Esophagus muscularis mucosa (tissue), 4 donors: ENCODE results near the gene ALKBH4. TPM values are rescaled to one million over a fixed set of nuclear protein-coding genes. Genes with fewer than 3 reads are reported as not detected.
A peak's percentile ranks its signal among the peaks of the same experiment; 100 is the strongest.
"Not testable (repeated sequence)": the region's sequence is repeated elsewhere in the genome, so short reads cannot be mapped to it uniquely, and the experiment has no call there.

Experiments
- DNase-seq: peaks from one replicate; pipeline ENCODE4 v3.0.0-alpha.2; 2017; ENCODE audit errors: extremely low spot score
- H3K27ac ChIP-seq, 4 donors: fragments of 200-600 bp; sonication (generic); replicated peaks in 1 of 4; 1 replicate in 3 of 4; 2 replicates in 1 of 4; pipeline ENCODE4 v1.5.1; 2016 to 2019; ENCODE audit warnings: mild to moderate bottlenecking in 1 of 4
- H3K27me3 ChIP-seq, 4 donors: fragments of 200-600 bp; sonication (generic); one replicate each; pipeline versions ENCODE4 v1.5.1 to v1.6.0; 2016 to 2019
- H3K36me3 ChIP-seq, 4 donors: fragments of 200-600 bp; sonication (generic); one replicate each; pipeline ENCODE4 v1.5.1; 2016 to 2019
- H3K4me1 ChIP-seq, 4 donors: fragments of 200-600 bp; sonication (generic); one replicate each; pipeline ENCODE4 v1.5.1; 2016 to 2019
- H3K4me3 ChIP-seq, 4 donors: fragments of 200-600 bp; sonication (generic); 1 replicate in 2 of 4; 2 replicates in 2 of 4; pipeline ENCODE4 v1.5.1; 2016 to 2019; ENCODE audit warnings: mild to moderate bottlenecking in 4 of 4, moderate library complexity in 1 of 4
- H3K9me3 ChIP-seq, 4 donors: fragments of 200-600 bp; sonication (generic); 1 replicate in 3 of 4; 2 replicates in 1 of 4; pipeline ENCODE4 v1.5.1; 2016 to 2019
- EP300 ChIP-seq: sonication (generic); formaldehyde crosslinking; IDR thresholded peaks from one replicate; pipeline ENCODE4 v1.6.1; 2017; ENCODE audit warnings: antibody characterized with exemption
- POLR2A ChIP-seq: fragments of 450-650 bp; IDR thresholded peaks from one replicate; pipeline ENCODE4 v1.6.1; 2017; ENCODE audit warnings: antibody characterized with exemption, moderate library complexity, mild to moderate bottlenecking, low read depth
- POLR2AphosphoS5 ChIP-seq, 2 donors: sonication (generic); formaldehyde crosslinking; IDR thresholded peaks; one replicate each; pipeline ENCODE4 v1.6.1; 2017; ENCODE audit warnings: antibody characterized with exemption in 2 of 2
- WGBS: methylation state at CpG from one replicate; pipeline ENCODE4 v1.1.5; 2018; 5-methylcytosine and 5-hydroxymethylcytosine counted together
- intact Hi-C: fragments of 100-400 bp; cut with DNase I; formaldehyde crosslinking; loops from one replicate; pipeline ENCODE4 v1.15.1; 2023
- total RNA-seq, 4 donors: library from RNA; depleted of rRNA; stranded (reverse); fragments of >200 nt; gene quantifications; one replicate each; pipeline versions ENCODE4 v1.1.0 to v1.2.1, GENCODE V29; 2016
- TF ChIP-seq, protein P1 (sequence below), 3 experiments: fragments of 200-600 bp in 2 of 3; fragments of 450-650 bp in 1 of 3; sonication (generic) in 2 of 3; IDR thresholded peaks; one replicate each; pipeline ENCODE4 v1.5.1; 2017 to 2019; ENCODE audit warnings: antibody characterized with exemption in 3 of 3, mild to moderate bottlenecking in 2 of 3, moderate library complexity in 1 of 3

ALKBH4 gene, protein sequence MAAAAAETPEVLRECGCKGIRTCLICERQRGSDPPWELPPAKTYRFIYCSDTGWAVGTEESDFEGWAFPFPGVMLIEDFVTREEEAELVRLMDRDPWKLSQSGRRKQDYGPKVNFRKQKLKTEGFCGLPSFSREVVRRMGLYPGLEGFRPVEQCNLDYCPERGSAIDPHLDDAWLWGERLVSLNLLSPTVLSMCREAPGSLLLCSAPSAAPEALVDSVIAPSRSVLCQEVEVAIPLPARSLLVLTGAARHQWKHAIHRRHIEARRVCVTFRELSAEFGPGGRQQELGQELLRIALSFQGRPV
- 10 to 100 TPM in 3 of 4 donors, 1 to 10 TPM in 1; 8.3 to 19.4 (median 16.0) TPM for total RNA-seq

DNA sequence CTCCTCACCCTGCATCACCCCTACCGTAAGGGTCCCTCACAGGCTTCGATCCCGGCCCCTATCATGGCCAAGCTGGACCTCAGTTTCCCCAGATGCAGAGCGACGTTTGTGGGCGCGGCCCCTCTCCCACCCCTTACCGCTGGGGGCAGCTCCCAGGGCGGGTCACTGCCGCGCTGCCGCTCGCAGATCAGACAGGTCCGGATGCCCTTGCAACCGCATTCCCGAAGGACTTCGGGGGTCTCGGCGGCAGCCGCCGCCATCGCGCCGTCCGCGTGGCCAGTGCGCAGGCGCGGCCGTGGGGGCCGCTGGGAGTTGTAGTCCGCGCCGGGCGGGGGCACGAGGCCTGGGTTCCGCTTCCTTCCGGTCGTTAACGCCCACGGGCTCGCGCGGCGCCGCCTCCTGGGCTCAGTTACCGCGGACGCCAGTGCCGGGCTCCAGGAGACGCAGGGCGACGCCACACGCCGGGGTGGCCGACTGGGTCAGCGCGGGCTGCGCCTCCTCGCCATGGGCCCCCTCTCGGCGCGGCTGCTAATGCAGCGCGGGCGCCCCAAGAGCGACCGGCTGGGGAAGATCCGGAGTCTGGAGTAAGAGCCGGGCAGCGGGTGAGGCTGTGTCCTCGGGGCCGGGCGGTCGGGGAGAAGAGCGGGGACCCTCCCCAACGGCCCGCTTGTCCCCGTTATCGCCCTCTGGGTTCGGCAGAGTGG lies at the start of gene ALKBH4, which contains the start of gene LRWD1:
ALKBH4 (minus strand) TSS at position 287 of the 704 bp plus-strand sequence; CDS start at position 260, 27 bp downstream.
LRWD1 (plus strand) TSS at position 408 of the 704 bp plus-strand sequence; CDS start at position 505, 97 bp downstream.
- WGBS, result 0% methylated on average over 7 of the region's 81 CpGs
- no peaks in the 10 kb centered on the region for H3K27me3 ChIP-seq
- TF ChIP-seq, protein P1, sequence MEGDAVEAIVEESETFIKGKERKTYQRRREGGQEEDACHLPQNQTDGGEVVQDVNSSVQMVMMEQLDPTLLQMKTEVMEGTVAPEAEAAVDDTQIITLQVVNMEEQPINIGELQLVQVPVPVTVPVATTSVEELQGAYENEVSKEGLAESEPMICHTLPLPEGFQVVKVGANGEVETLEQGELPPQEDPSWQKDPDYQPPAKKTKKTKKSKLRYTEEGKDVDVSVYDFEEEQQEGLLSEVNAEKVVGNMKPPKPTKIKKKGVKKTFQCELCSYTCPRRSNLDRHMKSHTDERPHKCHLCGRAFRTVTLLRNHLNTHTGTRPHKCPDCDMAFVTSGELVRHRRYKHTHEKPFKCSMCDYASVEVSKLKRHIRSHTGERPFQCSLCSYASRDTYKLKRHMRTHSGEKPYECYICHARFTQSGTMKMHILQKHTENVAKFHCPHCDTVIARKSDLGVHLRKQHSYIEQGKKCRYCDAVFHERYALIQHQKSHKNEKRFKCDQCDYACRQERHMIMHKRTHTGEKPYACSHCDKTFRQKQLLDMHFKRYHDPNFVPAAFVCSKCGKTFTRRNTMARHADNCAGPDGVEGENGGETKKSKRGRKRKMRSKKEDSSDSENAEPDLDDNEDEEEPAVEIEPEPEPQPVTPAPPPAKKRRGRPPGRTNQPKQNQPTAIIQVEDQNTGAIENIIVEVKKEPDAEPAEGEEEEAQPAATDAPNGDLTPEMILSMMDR (IDR thresholded peaks at IDR 0.05), result peak; percentile 14 to 54 (median 21)
- no peak for TF ChIP-seq EP300
- TF ChIP-seq POLR2AphosphoS5 (IDR thresholded peaks at IDR 0.05), result peak; percentile 80 to 86
- no peak for TF ChIP-seq POLR2A
- H3K27ac ChIP-seq, result peak within 1 kb of the TSS; percentile 78 to 84 (median 81)
- H3K4me1 ChIP-seq, result peaks cover 16 to 54% (median 38%) of the 10 kb centered on the region in 4 donors
- H3K4me3 ChIP-seq, result peak within 1 kb of the TSS; percentile 89 to 98 (median 96)
- peaks cover 0 to 28% (median 22%) of the 10 kb centered on the region in 4 donors for H3K36me3 ChIP-seq
- H3K9me3 ChIP-seq, result no peaks in the 10 kb centered on the region
- peak; percentile 97 for DNase-seq
- intact Hi-C loops, result no loop called here

DNA sequence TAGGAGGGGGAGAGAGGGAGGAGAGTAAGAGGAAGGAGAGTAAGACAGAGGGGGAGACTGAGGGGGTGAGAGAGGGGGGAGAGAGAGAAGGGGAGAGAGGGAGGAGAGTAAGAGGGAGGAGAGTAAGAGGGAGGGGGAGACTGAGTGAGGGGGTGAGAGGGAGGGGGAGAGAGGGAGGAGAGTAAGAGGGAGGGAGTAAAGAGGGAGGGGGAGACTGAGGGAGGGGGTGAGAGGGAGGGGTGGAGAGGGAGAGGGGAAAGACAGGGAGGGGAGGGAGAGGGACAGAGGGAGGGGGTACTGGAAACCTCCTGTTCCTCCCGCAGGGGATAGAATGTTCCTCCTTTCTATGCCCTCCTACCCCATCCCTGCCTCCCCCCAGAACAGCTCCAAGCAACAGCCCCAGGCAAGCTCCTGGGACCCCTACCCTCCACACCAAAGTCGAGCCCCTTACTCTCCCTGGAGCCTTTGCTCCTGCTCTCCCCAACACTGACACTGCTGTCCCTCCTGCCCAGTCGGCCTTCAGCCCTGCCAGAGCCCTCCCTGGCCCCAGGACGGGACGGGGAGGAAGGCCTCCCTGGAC lies 48.1 kb upstream of the ALKBH4 start:
- H3K36me3 ChIP-seq, H3K9me3 ChIP-seq, H3K4me1 ChIP-seq, H3K27me3 ChIP-seq, intact Hi-C loops: not testable (repeated sequence)
- Histone ChIP-seq H3K4me3 (peak overlapping the region; percentile 33 to 51 (median 36)), H3K27ac (peak overlapping the region; percentile 71 to 84 (median 74))
- peak; percentile 92 for DNase-seq
- 8% methylated on average over 3 of the region's 5 CpGs for WGBS

DNA sequence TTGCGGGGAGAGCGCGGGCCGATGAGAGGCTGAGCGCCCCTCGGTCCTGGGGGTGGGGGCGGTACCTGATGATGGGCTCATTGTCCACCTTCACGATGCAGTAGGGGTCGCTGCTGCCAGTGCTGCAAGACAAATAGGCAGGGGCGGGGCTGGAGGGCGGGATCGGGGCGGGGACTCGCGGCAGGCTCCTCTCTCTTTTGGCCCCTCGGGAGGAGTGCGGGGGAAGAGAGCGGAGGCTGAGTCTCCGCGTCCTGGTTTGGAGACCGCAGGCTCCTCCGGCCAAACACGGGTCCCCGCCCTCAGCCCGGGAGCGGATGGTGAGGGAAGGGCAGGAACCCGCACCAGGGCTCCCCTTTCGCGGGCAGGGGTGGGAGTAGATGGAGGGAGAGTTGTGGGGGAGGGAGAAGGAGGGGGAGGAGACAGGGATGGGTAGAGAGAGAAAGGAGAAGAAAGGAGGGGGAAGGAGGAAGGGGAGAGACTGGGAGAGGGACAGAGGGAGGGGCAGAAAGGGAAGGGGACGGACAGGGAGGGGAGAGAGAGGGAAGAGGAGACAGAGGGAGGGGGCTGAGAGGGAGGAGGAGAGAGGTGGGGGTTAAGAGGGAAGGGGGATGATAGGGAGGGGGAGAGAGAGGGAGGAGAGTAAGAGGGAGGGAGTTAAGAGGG lies 47.3 kb upstream of the ALKBH4 start:
- H3K4me3 ChIP-seq, H3K9me3 ChIP-seq, H3K36me3 ChIP-seq, H3K4me1 ChIP-seq, H3K27me3 ChIP-seq, H3K27ac ChIP-seq, intact Hi-C loops, DNase-seq: not testable (repeated sequence)
- whole genome bisulfite sequencing, result no CpG with 5 or more reads among the region's 30 CpGs

DNA sequence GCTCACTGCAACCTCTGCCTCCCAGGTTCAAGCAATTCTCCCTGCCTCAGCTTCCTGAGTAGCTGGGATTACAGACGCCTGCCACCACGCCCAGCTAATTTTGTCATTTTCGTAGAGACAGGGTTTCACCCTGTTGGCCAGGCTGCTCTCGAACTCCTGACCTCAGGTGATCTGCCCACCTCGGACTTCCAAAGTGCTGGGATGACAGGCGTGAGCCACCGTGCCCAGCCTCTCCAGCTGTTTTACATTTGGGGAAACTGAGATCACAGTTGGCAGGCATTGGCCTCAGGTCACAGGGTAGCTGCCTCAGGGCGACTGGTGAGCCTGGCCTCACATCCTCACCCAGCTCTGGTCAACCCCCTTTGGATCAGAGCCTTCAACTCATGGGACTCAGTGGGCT lies 45.9 kb upstream of the ALKBH4 start:
- no CpG with 5 or more reads among the region's 8 CpGs for WGBS
- not testable (repeated sequence) for DNase-seq

DNA sequence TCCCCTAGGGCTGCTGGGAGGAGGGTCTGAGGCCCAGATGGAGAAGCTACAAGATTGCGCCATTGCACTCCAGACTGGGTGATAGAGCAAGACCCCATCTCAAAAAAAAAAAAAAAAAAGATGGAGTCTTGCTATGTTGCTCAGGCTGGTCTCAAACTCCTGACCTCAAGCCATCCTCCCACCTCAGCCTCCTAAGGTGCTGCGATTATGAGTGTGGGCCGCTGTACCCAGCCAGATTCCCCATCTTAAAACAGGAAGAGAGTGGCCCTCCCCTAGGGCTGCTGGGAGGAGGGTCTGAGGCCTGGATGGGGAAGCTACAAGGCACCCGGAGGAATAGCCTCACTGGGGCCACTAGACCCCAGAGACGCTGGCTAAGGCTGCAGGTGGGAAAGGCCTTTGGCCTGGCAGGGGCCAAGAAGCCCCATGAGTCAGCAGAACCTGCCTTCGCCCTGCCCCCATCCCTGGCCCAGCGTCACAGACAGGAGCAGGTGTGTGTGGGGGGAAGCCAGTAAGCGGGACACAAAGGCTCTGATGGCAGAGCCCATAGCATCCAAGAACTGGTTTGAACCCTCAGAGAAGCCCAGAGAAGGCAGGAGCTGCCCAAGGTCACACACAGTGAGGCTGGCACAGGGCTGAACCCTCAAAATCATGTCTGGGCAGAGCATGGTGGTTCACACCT lies 42.9 kb upstream of the ALKBH4 start:
- WGBS, result 85% methylated on average over 2 of the region's 8 CpGs
- H3K9me3 ChIP-seq, H3K27ac ChIP-seq, H3K4me3 ChIP-seq, H3K4me1 ChIP-seq, DNase-seq, H3K27me3 ChIP-seq, H3K36me3 ChIP-seq, intact Hi-C loops: not testable (repeated sequence)

More for the DNA sequence above, 45.9 kb upstream of the ALKBH4 start:
- H3K27ac ChIP-seq, H3K27me3 ChIP-seq, H3K36me3 ChIP-seq, H3K4me3 ChIP-seq, H3K9me3 ChIP-seq, H3K4me1 ChIP-seq, intact Hi-C loops: not testable (repeated sequence)

DNA sequence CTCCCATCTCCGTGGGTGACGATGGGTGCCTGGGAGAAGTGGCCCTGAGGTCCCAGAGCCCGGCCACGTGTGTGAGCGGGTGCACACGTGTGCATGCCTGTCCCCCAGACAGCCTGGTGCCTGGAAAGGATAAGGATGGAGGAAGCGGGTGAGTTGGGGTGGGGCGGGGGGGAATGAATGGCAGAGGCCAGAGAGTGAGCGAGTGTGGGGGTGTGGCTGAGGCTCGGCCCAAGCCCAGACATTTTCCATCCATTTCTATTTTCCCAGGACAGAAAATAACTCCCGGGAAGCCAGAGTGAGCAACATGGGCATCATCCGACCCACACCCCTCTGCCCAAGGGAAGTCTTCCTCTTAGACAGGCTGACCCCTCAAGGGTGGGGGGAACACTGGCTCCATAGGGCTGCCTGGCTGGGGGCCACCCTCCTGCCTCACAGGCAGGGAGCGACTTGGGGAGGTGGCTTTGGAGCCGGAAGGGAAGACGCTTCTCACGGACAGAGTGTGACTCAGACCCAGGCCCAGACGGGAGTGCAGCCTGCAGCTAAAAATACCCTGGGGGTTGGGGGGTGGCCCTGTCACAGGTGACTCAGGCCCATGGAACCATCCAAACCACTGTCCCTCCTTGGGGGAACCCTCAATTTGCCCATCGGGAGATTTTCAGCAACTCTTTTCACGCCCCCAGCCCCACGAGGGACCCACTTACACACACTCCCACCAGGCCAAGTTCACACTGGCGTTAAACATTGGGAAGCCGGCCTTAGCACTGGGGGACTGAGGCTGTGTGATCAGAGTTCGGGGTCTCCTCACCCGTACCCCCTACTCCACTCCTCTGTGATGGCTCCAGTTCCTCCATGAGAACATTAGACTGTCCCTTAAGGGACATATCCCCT lies 40.9 kb upstream of the ALKBH4 start:
- H3K4me3 ChIP-seq, H3K36me3 ChIP-seq, H3K27me3 ChIP-seq, H3K4me1 ChIP-seq, H3K9me3 ChIP-seq, DNase-seq, intact Hi-C loops: not testable (repeated sequence)
- H3K27ac ChIP-seq, result peak overlapping the region in 1 of 4 donors; percentile 51
- no CpG with 5 or more reads among the region's 24 CpGs for WGBS

DNA sequence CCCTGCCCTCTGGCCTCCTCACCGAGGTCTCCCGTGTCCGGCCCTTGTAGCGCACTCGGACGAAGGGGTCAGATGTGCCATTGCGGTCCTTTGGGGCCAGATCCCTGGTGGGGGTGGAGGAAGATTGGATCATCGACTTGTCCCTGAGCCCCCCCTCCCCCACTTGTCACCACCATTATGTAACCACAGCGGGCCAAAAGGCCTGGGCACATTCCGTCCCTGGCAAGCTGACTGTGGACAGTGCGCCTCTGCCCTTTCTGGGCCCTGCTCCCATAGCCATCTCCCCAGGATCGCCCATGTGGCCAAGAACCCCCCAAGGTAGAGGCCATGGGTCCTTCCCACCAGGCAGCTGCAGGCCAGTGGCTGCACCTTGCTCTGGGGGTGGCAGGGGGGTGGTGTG lies 38.5 kb upstream of the ALKBH4 start:
- H3K4me1 ChIP-seq, DNase-seq, H3K36me3 ChIP-seq, H3K27me3 ChIP-seq, H3K9me3 ChIP-seq, H3K27ac ChIP-seq, H3K4me3 ChIP-seq, intact Hi-C loops: not testable (repeated sequence)
- WGBS, result no CpG with 5 or more reads among the region's 12 CpGs

DNA sequence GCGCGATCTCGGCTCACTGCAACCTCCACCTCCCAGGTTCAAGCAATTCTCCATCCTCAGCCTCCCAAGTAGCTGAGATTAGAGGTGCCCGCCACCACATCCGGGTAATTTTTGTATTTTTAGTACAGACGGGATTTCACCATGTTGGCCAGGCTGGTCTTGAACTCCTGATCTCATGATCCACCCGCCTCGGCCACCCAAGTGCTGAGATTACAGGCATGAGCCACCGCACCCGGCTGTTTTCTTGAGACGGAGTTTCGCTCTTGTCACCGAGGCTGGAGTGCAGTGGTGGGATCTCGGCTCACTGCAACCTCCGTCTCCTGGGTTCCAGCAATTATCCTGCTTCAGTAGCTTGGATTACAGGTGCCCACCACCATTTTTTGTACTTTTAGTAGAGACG lies 33.7 kb upstream of the ALKBH4 start:
- H3K27me3 ChIP-seq, H3K27ac ChIP-seq, H3K4me1 ChIP-seq, H3K36me3 ChIP-seq, intact Hi-C loops, H3K9me3 ChIP-seq, DNase-seq, H3K4me3 ChIP-seq: not testable (repeated sequence)
- WGBS, result 90% methylated on average over 13 of the region's 16 CpGs

DNA sequence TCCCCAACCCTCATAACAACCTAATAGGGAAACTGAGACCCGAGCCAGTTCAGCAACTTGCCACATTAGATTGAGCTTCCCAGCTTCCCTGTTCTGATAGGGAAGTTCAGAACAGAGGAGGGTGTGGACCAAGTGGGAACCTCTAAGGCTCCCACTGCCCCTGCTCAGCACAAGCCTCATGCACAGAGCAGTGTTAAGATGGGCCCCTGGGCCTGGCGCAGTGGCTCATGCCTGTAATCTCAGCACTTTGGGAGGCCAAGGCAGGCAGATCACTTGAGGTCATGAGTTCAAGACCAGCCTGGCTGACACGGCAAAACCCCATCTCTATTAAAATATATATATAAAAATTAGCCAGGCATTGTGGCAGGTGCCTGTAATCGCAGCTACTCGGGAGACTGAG lies 32.6 kb upstream of the ALKBH4 start:
- H3K27me3 ChIP-seq, DNase-seq, H3K9me3 ChIP-seq, H3K27ac ChIP-seq, intact Hi-C loops, H3K4me1 ChIP-seq, H3K36me3 ChIP-seq, H3K4me3 ChIP-seq: not testable (repeated sequence)
- no CpG with 5 or more reads among the region's 5 CpGs for WGBS
